Hindlimb muscle (tissue), 1 donor: ENCODE results near the gene TNPO1. TPM values are rescaled to one million over a fixed set of nuclear protein-coding genes. Genes with fewer than 3 reads are reported as not detected.
A peak's percentile ranks its signal among the peaks of the same experiment; 100 is the strongest.
"Not testable (repeated sequence)": the region's sequence is repeated elsewhere in the genome, so short reads cannot be mapped to it uniquely, and the experiment has no call there.

Experiments
- DNase-seq: peaks from one replicate; pipeline ENCODE4 v3.0.0-alpha.2; 2013
- polyA plus RNA-seq: library from polyadenylated mRNA; unstranded; fragments of 120-200 nt; gene quantifications from one replicate; pipeline ENCODE4 v1.2.1, GENCODE V29; 2013; ENCODE audit not compliant: insufficient read length

TNPO1 gene
- polyA plus RNA-seq, 1 donor, result 82.1 TPM

- no peak for DNase-seq
Measured at GRCh38 chr5:72855821-72856220, 39.4 kb downstream of the TNPO1 start.

- DNase-seq, result no peak
Measured at GRCh38 chr5:72857396-72857795, 40.9 kb downstream of the TNPO1 start.

GRCh38 chr5:72859127-72859526 is 42.7 kb downstream of the TNPO1 start:
- no peak for DNase-seq

- no peak for DNase-seq
Measured at GRCh38 chr5:72860499-72860898, 44.0 kb downstream of the TNPO1 start.

- DNase-seq, result no peak
Measured at GRCh38 chr5:72871366-72872024, 55.0 kb downstream of the TNPO1 start.

GRCh38 chr5:72878854-72879253 is 62.4 kb downstream of the TNPO1 start:
- no peak for DNase-seq

GRCh38 chr5:72882989-72883388 is 66.5 kb downstream of the TNPO1 start:
- no peak for DNase-seq

GRCh38 chr5:72883850-72884249 is 67.4 kb downstream of the TNPO1 start:
- no peak for DNase-seq

- no peak for DNase-seq
Measured at GRCh38 chr5:72884892-72885291, 68.4 kb downstream of the TNPO1 start.

- no peak for DNase-seq
Measured at GRCh38 chr5:72885824-72886223, 69.4 kb downstream of the TNPO1 start.

GRCh38 chr5:72888595-72888994 is 72.1 kb downstream of the TNPO1 start:
- DNase-seq, result no peak

- DNase-seq, result no peak
Measured at GRCh38 chr5:72889324-72889723, 72.9 kb downstream of the TNPO1 start.

- no peak for DNase-seq
Measured at GRCh38 chr5:72892846-72893245, 76.4 kb downstream of the TNPO1 start.

- no peak for DNase-seq
Measured at GRCh38 chr5:72895758-72896157, 79.3 kb downstream of the TNPO1 start.

- no peak for DNase-seq
Measured at GRCh38 chr5:72906806-72907205, 90.3 kb downstream of the TNPO1 start.

- DNase-seq, result peak; percentile 24
Measured at GRCh38 chr5:72908664-72909063, 92.2 kb downstream of the TNPO1 start.

- no peak for DNase-seq
Measured at GRCh38 chr5:72917371-72917776, 100.9 kb downstream of the TNPO1 start.

- DNase-seq, result no peak
Measured at GRCh38 chr5:72920690-72921502, 104.4 kb downstream of the TNPO1 start.

- DNase-seq, result no peak
Measured at GRCh38 chr5:72921886-72922285, 105.4 kb downstream of the TNPO1 start.

GRCh38 chr5:72922422-72922821 is 106.0 kb downstream of the TNPO1 start:
- DNase-seq, result no peak

GRCh38 chr5:72925336-72926010 is 109.0 kb downstream of the TNPO1 start:
- no peak for DNase-seq

GRCh38 chr5:72932686-72933085 is 116.2 kb downstream of the TNPO1 start:
- DNase-seq, result not testable (repeated sequence)

- DNase-seq, result not testable (repeated sequence)
Measured at GRCh38 chr5:72934953-72935725, 118.7 kb downstream of the TNPO1 start.
